C4-2B (cell line): ENCODE measurements around the gene PMAIP1.

Experiments
- ZFX ChIP-seq: fragments of 450-650 bp; IDR thresholded peaks from 2 replicates; pipeline ENCODE4 v1.6.1; 2017
- TF ChIP-seq, protein P1 (sequence below): fragments of 450-650 bp; conservative IDR thresholded peaks from 2 replicates; pipeline ENCODE4 v1.5.1; 2017; ENCODE audit warnings: mild to moderate bottlenecking

DNA sequence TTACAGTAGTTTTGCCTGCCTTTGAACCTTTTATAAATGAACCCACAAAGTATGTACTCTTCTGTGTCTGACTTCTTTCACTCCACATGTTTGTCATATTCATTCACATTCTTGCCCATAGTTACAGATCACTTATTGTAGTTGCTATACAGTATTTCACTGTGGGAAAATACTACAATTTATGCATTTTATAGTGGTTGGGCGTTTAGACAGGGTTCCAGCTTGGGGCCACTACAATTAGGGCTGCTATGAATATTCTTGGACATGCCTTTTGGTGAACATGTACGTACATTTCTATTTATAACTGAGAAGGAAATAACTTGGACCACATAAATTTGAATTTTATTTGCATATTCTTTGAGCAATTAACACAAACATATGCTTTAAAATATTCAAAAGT, 15.4 kb upstream of the PMAIP1 start:
- TF ChIP-seq, protein P1, sequence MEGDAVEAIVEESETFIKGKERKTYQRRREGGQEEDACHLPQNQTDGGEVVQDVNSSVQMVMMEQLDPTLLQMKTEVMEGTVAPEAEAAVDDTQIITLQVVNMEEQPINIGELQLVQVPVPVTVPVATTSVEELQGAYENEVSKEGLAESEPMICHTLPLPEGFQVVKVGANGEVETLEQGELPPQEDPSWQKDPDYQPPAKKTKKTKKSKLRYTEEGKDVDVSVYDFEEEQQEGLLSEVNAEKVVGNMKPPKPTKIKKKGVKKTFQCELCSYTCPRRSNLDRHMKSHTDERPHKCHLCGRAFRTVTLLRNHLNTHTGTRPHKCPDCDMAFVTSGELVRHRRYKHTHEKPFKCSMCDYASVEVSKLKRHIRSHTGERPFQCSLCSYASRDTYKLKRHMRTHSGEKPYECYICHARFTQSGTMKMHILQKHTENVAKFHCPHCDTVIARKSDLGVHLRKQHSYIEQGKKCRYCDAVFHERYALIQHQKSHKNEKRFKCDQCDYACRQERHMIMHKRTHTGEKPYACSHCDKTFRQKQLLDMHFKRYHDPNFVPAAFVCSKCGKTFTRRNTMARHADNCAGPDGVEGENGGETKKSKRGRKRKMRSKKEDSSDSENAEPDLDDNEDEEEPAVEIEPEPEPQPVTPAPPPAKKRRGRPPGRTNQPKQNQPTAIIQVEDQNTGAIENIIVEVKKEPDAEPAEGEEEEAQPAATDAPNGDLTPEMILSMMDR = no peak
- TF ChIP-seq ZFX = no peak
